Effector memory CD4-positive, alpha-beta T cell (primary cell): ENCODE results near the gene WFDC11.
"Not testable (repeated sequence)": the region's sequence is repeated elsewhere in the genome, so short reads cannot be mapped to it uniquely, and the experiment has no call there.

Experiments used
- DNase-seq, 3 donors: peaks; one replicate each; pipeline ENCODE4 v3.0.0-alpha.2; 2020
- H3K27ac ChIP-seq: 2 replicates; pipeline ENCODE4 v1.7.0; 2013; ENCODE audit warnings: mild to moderate bottlenecking, low read length, moderate library complexity; ENCODE audit not compliant: insufficient read depth, poor library complexity, severe bottlenecking
- H3K27me3 ChIP-seq: replicated peaks from 2 replicates; pipeline ENCODE4 v1.7.0; 2013; ENCODE audit warnings: mild to moderate bottlenecking, low read length; ENCODE audit not compliant: insufficient read depth, control insufficient read depth, poor library complexity, severe bottlenecking
- H3K36me3 ChIP-seq: 2 replicates; pipeline ENCODE4 v1.7.0; 2013; ENCODE audit warnings: mild to moderate bottlenecking, low read length, moderate library complexity; ENCODE audit not compliant: control insufficient read depth, insufficient read depth
- H3K4me1 ChIP-seq: 2 replicates; pipeline ENCODE4 v1.7.0; 2013; ENCODE audit warnings: low read length, mild to moderate bottlenecking; ENCODE audit not compliant: control insufficient read depth, insufficient read depth, poor library complexity, severe bottlenecking
- H3K4me3 ChIP-seq: 2 replicates; pipeline ENCODE4 v1.7.0; 2013; ENCODE audit warnings: low read length, low read depth, mild to moderate bottlenecking; ENCODE audit not compliant: insufficient read depth, poor library complexity, severe bottlenecking
- H3K9me3 ChIP-seq: 2 replicates; pipeline ENCODE4 v1.7.0; 2013; ENCODE audit warnings: mild to moderate bottlenecking, low read length, moderate library complexity; ENCODE audit not compliant: control insufficient read depth
- total RNA-seq, 3 donors: gene quantifications; one replicate each; lab custom pipeline; 2026; lab: John Stamatoyannopoulos, UW

The WFDC11 gene
- total RNA-seq = 0 reads per million in 3 donors

DNA sequence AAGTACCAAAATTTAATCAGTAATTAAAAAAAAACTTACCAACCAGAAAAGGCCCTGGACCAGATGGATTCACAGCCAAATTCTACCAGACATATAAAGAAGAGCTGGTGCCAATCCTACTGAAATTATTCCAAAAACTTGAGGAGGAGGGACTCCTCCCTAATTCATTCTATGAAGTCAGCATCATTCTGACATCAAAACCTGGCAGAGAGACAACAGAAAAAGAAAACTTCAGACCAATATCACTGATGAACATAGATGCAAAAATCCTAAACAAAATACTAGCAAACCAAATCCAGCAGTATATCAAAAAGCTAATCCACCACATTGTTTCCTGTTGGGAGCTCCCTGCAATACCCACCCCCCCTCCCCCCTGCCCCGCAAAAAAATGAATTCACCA lies at the start of gene WFDC11:
Gene WFDC11, minus strand, starts transcription at position 101 of the 400 bp plus-strand sequence. CDS start 19,639 bp downstream, outside the sequence.
- Histone ChIP-seq H3K4me1 (no peaks in the 10 kb centered on the region), H3K9me3 (no peaks in the 10 kb centered on the region)

DNA sequence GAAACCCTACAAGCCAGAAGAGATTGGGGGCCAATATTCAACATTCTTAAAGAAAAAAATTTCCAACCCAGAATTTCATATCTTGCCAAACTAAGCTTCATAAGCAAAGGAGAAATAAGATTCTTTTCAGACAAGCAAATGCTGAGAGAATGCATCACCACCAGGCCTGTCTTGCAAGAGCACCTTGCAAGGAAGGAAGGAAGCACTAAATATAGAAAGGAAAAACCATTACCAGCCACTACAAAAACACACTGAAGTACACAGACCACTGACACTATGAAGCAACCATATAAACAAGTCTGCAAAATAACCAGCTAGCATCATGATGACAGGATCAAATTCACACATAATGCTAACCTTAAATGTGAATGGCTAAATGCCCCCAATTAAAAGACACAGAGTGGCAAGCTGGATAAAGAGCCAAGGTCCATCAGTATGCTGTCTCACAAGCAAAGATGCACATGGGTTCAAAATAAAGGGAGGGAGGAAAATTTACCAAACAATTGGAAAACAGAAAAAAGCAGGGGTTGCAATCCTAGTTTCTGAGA lies 46.2 kb upstream of the WFDC11 start:
- not testable (repeated sequence) for H3K27ac ChIP-seq, H3K9me3 ChIP-seq, DNase-seq, H3K4me1 ChIP-seq, H3K27me3 ChIP-seq, H3K4me3 ChIP-seq, H3K36me3 ChIP-seq

More for the DNA sequence above, at the start of gene WFDC11:
- no peak for DNase-seq
- Histone ChIP-seq H3K4me3 (no peak within 1 kb of the TSS), H3K27ac (no peak within 1 kb of the TSS), H3K36me3 (no peaks in the 10 kb centered on the region), H3K27me3 (peaks cover 3% of the 10 kb centered on the region)

DNA sequence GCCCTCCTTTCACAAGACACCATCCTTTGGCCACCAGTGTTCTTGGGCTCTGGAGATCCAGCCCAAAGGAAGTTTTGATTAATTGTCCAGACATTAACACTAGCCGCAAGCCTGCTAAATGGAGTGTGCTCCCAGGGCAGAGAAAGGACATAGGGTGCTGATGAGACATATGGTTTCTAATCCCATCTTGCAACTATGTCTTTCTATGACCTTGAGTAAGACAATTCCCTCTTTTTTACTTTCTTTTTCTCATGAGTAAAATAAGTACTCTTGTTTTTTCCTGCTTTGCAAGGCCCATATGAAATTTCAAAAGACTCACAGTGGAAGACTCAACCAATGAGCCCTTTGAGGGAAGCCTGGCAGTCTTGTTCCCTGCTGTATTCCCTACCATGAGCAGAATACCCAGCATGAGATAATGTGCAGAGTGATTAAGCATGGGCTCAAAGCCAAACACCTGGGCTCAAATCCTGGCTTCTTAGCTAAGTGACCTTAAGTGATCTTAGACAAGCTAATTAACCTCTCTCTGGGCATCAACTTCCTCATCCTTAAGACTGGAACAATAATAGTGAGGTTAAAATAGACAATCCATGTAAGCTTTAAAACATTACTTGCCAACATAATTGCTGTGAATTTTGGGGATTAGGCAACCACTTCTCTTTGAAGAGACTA lies 35.1 kb upstream of the WFDC11 start, which contains the start of gene WFDC10B:
Gene WFDC10B, minus strand, starts transcription at position 51 of the 669 bp plus-strand sequence. CDS start 19,027 bp downstream, outside the sequence.
- Histone ChIP-seq H3K36me3 (no peaks in the 10 kb centered on the region), H3K4me3 (no peak within 1 kb of the TSS), H3K9me3 (no peaks in the 10 kb centered on the region), H3K27ac (no peak within 1 kb of the TSS), H3K4me1 (no peaks in the 10 kb centered on the region), H3K27me3 (peaks cover 4% of the 10 kb centered on the region)
- DNase-seq = no peak

DNA sequence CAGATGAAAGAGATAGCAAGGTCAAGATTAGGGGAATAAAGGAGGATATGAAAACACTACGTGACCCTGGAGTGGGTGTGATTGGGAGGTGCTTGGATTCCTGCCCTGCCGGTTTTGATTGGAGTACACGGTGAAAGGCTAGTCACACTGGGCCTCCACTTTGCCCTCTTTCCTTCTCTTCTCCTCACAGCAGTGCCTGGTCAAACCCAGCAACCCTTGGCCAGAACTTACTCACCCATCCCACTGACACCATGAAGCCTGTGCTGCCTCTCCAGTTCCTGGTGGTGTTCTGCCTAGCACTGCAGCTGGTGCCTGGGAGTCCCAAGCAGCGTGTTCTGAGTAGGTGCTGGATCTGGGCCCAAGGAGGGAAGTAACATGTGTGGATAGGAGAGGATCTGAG lies 31.8 kb upstream of the WFDC11 start, which contains the start of gene WFDC13:
Gene WFDC13, plus strand, starts transcription at position 166 of the 400 bp plus-strand sequence. Its CDS starts 86 bp downstream, at position 252.
- H3K27me3 ChIP-seq = peaks cover 4% of the 10 kb centered on the region
- H3K9me3 ChIP-seq = no peaks in the 10 kb centered on the region
- DNase-seq = no peak
- H3K27ac ChIP-seq = no peak within 1 kb of the TSS
- no peaks in the 10 kb centered on the region for H3K4me1 ChIP-seq
- no peak within 1 kb of the TSS for H3K4me3 ChIP-seq
- no peaks in the 10 kb centered on the region for H3K36me3 ChIP-seq

DNA sequence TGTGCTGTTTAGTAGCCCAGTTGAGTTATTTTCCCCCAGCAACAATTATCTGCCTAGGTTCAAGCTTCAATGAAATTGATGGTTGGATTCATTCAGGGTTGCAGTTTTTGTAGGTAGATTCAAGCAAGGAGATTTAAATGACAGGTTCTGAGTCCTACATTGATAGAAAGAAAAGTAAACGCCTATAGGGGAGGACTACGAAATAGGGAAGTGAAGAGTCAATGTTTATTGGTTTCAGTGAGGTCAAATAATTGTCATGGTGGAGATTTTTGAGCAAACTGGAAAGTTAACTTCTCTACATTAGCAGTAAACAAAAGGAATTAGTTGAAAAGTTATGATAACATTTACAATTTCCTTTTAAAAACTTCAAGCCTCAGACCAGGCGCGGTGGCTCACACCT lies 31.1 kb upstream of the WFDC11 start:
- H3K36me3 ChIP-seq = no peaks in the 10 kb centered on the region
- H3K9me3 ChIP-seq = no peaks in the 10 kb centered on the region
- no peaks in the 10 kb centered on the region for H3K4me1 ChIP-seq
- DNase-seq = no peak
- peaks cover 4% of the 10 kb centered on the region for H3K27me3 ChIP-seq
- H3K4me3 ChIP-seq = no peak overlapping the region
- H3K27ac ChIP-seq = no peak overlapping the region

DNA sequence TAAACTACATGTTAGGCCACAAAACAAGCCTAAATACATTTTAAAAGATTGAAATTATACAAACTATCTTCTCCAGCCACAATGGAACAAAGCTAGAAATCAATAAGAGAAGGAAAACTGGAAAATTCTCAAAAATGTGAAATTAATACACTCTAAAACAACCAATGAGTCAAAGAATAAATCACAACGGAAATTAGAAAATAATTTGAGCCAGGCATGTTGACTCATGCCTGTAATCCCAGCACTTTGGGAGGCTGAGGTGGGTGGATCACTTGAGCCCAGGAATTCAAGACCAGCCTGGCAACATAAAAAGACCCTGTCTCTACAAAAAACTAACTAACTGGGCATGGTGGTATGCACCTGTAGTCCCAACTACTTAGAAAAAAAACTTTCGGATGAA lies 25.5 kb upstream of the WFDC11 start:
- H3K4me3 ChIP-seq = no peak overlapping the region
- H3K27ac ChIP-seq = no peak overlapping the region
- no peaks in the 10 kb centered on the region for H3K9me3 ChIP-seq
- no peak for DNase-seq
- no peaks in the 10 kb centered on the region for H3K27me3 ChIP-seq
- no peaks in the 10 kb centered on the region for H3K36me3 ChIP-seq
- no peaks in the 10 kb centered on the region for H3K4me1 ChIP-seq

DNA sequence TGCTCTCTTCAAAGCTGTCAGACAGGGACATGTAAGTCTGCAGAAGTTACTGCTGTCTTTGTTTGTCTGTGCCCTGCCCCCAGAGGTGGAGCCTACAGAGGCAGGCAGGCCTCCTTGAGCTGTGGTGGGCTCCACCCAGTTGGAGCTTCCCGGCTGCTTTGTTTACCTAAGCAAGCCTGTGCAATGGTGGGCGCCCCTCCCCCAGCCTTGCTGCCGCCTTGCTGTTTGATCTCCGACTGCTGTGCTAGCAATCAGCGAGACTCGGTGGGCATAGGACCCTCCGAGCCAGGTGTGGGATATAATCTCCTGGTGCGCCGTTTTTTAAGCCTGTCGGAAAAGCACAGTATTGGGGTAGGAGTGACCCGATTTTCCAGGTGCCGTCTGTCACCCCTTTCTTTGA lies 23.3 kb upstream of the WFDC11 start:
- not testable (repeated sequence) for H3K27ac ChIP-seq, H3K4me1 ChIP-seq, H3K4me3 ChIP-seq, DNase-seq, H3K9me3 ChIP-seq, H3K36me3 ChIP-seq, H3K27me3 ChIP-seq

DNA sequence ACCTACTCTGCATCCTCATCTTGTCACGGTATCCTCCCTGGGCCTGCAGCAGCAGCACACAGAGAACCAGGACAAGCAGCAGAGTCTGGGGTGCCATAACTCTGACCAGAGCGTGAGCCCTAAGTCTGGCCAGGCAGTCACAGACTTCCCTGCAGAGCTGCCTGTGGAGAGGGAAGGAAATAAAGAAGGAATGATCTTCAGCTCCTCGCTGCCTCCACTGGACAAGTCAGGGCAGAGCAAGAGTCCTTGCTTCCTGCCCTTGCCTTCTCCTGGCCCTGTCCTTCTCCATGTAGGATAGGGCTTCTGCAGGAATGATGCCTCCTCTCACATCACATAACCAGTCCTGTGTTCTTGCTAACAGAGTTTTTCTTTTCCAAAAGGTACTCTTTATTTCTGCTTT lies 15.9 kb upstream of the WFDC11 start:
- H3K4me1 ChIP-seq = no peaks in the 10 kb centered on the region
- H3K27me3 ChIP-seq = no peaks in the 10 kb centered on the region
- no peak overlapping the region for H3K27ac ChIP-seq
- H3K9me3 ChIP-seq = no peaks in the 10 kb centered on the region
- H3K36me3 ChIP-seq = no peaks in the 10 kb centered on the region
- H3K4me3 ChIP-seq = no peak overlapping the region
- DNase-seq = no peak

DNA sequence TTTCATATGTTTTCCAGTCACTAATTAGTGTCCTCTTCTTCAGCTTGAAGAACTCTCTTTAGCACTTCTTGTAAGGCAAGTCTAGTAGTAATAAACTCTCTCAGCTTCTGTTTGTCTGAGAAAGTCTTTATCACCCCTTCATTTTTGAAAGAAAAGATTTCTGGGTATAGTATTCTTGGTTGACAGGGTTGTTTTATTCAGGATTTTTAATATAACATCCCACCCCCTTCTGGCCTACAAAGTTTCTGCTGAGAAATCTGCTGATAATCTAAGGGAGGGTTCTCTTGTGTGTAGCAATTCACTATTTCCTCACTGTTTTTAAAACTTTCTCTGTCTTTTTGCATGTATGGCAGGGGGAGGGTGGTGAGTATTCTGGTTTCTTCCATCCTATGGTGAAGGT lies 9.6 kb upstream of the WFDC11 start:
- Histone ChIP-seq H3K27me3 (no peaks in the 10 kb centered on the region), H3K4me3 (no peak overlapping the region), H3K4me1 (no peaks in the 10 kb centered on the region), H3K27ac (no peak overlapping the region), H3K9me3 (peaks cover 18% of the 10 kb centered on the region), H3K36me3 (no peaks in the 10 kb centered on the region)
- no peak for DNase-seq

DNA sequence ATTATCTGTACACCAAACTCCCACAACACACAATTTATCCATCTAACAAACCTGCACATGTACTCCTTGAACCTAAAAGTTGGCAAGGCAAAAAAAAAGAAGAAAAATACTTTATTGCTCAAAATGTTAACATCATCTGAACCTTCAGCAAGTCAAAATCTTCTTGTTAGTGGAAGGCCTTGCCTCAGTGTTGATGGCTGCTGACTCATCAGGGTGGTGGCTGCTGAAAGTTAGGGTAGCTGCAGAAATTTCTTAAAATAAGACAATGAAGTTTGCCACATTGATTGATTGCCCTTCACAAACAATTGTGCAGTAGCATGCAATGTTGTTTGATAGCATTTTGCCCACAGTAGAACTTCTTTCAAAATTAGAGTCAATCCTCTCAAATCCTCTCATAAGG lies 2.7 kb upstream of the WFDC11 start:
- Histone ChIP-seq H3K4me1 (no peaks in the 10 kb centered on the region), H3K9me3 (peaks cover 3% of the 10 kb centered on the region), H3K36me3 (no peaks in the 10 kb centered on the region), H3K4me3 (no peak overlapping the region), H3K27ac (no peak overlapping the region), H3K27me3 (no peaks in the 10 kb centered on the region)
- DNase-seq = no peak
